PC-3 (cell line): ENCODE results near the gene GADD45GIP1. TPM values are rescaled to one million over a fixed set of nuclear protein-coding genes. Genes with fewer than 3 reads are reported as not detected.
A peak's percentile ranks its signal among the peaks of the same experiment; 100 is the strongest.

Experiments
- ATAC-seq: fragments of 200-7000 bp; cut with Tn5 transposase; 2 replicates; pipeline ENCODE4 v1.9.1; 2020; ENCODE audit warnings: mild to moderate bottlenecking, moderate library complexity
- BruUV-seq: library from RNA; stranded (reverse); fragments of 400-500 nt; replicated peaks from 2 replicates; lab custom pipeline; 2021; lab: Mats Ljungman, UMichigan
- CTCF ChIA-PET: fragments of 300-600 bp; sonication (Branson Sonifier 250); formaldehyde crosslinking; loops from one replicate; lab custom pipeline; 2022; ENCODE audit warnings: antibody characterized with exemption; lab: Charles Lee
- POLR2A ChIA-PET: fragments of 300-600 bp; sonication (Branson Sonifier 250); formaldehyde crosslinking; loops from one replicate; lab custom pipeline; 2022; ENCODE audit warnings: antibody characterized with exemption; ENCODE audit not compliant: unreplicated experiment; lab: Charles Lee
- DNase-seq: peaks from one replicate; pipeline ENCODE4 v3.0.0-alpha.2; 2015
- H2AFZ ChIP-seq: fragments of 300-600 bp; sonication (generic); 2 replicates; pipeline ENCODE4 v1.6.0; 2016; ENCODE audit warnings: antibody characterized with exemption, low read length
- H3F3A ChIP-seq: fragments of 300-600 bp; sonication (generic); one replicate; pipeline ENCODE4 v1.6.0; 2017; ENCODE audit warnings: antibody characterized with exemption, low read length, control low read depth, mild to moderate bottlenecking; ENCODE audit not compliant: unreplicated experiment
- H3K27ac ChIP-seq: fragments of 300-600 bp; sonication (generic); 2 replicates; pipeline ENCODE4 v1.5.1; 2016; ENCODE audit warnings: mild to moderate bottlenecking, low read length
- H3K27me3 ChIP-seq: fragments of 300-600 bp; sonication (generic); 2 replicates; pipeline ENCODE4 v1.6.1; 2016; ENCODE audit warnings: low read length, mixed read lengths
- H3K36me3 ChIP-seq: fragments of 300-600 bp; sonication (generic); 2 replicates; pipeline ENCODE4 v1.6.1; 2016; ENCODE audit warnings: low read depth, mixed run types, low read length, mixed read lengths
- H3K4me1 ChIP-seq: fragments of 300-600 bp; sonication (generic); 2 replicates; pipeline ENCODE4 v1.5.1; 2016; ENCODE audit warnings: low read length; ENCODE audit not compliant: insufficient read depth
- H3K4me2 ChIP-seq: fragments of 300-600 bp; sonication (generic); 2 replicates; pipeline ENCODE4 v1.6.0; 2016; ENCODE audit warnings: low read length
- H3K4me3 ChIP-seq: fragments of 300-600 bp; sonication (generic); 2 replicates; pipeline ENCODE4 v1.5.1; 2016; ENCODE audit warnings: mild to moderate bottlenecking, low read length, mixed read lengths
- H3K79me2 ChIP-seq: fragments of 300-600 bp; sonication (generic); 2 replicates; pipeline ENCODE4 v1.6.1; 2017; ENCODE audit warnings: low read length, mixed read lengths
- H3K9ac ChIP-seq: fragments of 300-600 bp; sonication (generic); 2 replicates; pipeline ENCODE4 v1.6.0; 2016; ENCODE audit warnings: mild to moderate bottlenecking, low read length
- H3K9me2 ChIP-seq: fragments of 300-600 bp; sonication (generic); replicated peaks from 2 replicates; pipeline ENCODE4 v1.6.1; 2016; ENCODE audit warnings: mixed run types, low read length, mixed read lengths
- H3K9me3 ChIP-seq: fragments of 300-600 bp; sonication (generic); 2 replicates; pipeline ENCODE4 v1.6.1; 2016; ENCODE audit warnings: low read length, mixed read lengths
- H4K20me1 ChIP-seq: fragments of 300-600 bp; sonication (generic); 2 replicates; pipeline ENCODE4 v1.6.1; 2016; ENCODE audit warnings: low read length, mixed read lengths
- EZH2 ChIP-seq: fragments of 300-600 bp; sonication (generic); IDR thresholded peaks from one replicate; pipeline ENCODE4 v1.6.1; 2017; ENCODE audit warnings: antibody characterized with exemption, mild to moderate bottlenecking, low read length; ENCODE audit not compliant: unreplicated experiment
- EZH2phosphoT487 ChIP-seq: fragments of 300-600 bp; sonication (generic); IDR thresholded peaks from 2 replicates; pipeline ENCODE4 v1.6.1; 2018; ENCODE audit warnings: mild to moderate bottlenecking, antibody characterized with exemption, low read length, borderline replicate concordance
- intact Hi-C: fragments of 100-400 bp; cut with micrococcal nuclease; formaldehyde crosslinking; loops from 2 replicates; pipeline ENCODE4 v1.9.0; 2023
- microRNA-seq: library from miRNA; unstranded; fragments of <30 nt; microRNA quantifications from one replicate; pipeline ENCODE4 v1.1.0, GENCODE V29; 2020; ENCODE audit not compliant: unreplicated experiment
- total RNA-seq: library from RNA; depleted of rRNA; stranded (reverse); fragments of >200 nt; gene quantifications from 2 replicates; pipeline ENCODE4 v1.2.3, GENCODE V29; 2014; rRNA removed

The GADD45GIP1 gene
- total RNA-seq, 1 experiment from 2014 or later = 219 TPM

- intact Hi-C loops = no loop called here
- Histone ChIP-seq H3K9ac (no peak overlapping the region), H3K4me3 (no peak overlapping the region), H3K9me2 (no peaks in the 10 kb centered on the region), H3K4me2 (no peak overlapping the region), H3K27me3 (no peaks in the 10 kb centered on the region), H3K9me3 (no peaks in the 10 kb centered on the region), H3F3A (no peaks in the 10 kb centered on the region), H3K27ac (no peak overlapping the region), H2AFZ (no peak overlapping the region), H3K79me2 (no peaks in the 10 kb centered on the region), H3K36me3 (no peaks in the 10 kb centered on the region), H3K4me1 (peaks cover under 1% of the 10 kb centered on the region; the same call in 1 of the 2 replicates), H4K20me1 (no peaks in the 10 kb centered on the region)
- no peak for TF ChIP-seq EZH2
- TF ChIP-seq EZH2phosphoT487 = no peak
- POLR2A ChIA-PET = interaction anchor here (0.5 kb wide), 1 partner anchor 12 kb away, joined by 4 read pairs; no protein-coding TSS in a partner anchor
- ATAC-seq = no peak
- DNase-seq = no peak
- BruUV-seq = no TSS peak
- CTCF ChIA-PET = no interaction called here
These were observed 49.9 kb downstream of the GADD45GIP1 start for GRCh38 chr19:12907166-12907565.

Small RNAs within 50 kb of the gene (microRNA-seq; reads per million reads assigned to microRNA genes)
- gene MIR5695 (not detected), gene MIR6515 (8.0 reads per million, percentile 32 among the genes with 10 or more reads in this experiment)

Other genes with a start within 250 kb of the GADD45GIP1 start
- 50.6 and 73.3 TPM in 2 replicates for gene TNPO2, start 233.3 kb downstream of the GADD45GIP1 start, total RNA-seq
- 497 and 841 TPM in 2 replicates for gene TRIR, start 222.5 kb downstream of the GADD45GIP1 start, total RNA-seq
- gene GET3, start 219.7 kb downstream of the GADD45GIP1 start, total RNA-seq = 251 and 264 TPM in 2 replicates
- 0.07 TPM in 1 of 2 replicates, not detected in the other for gene BEST2, start 205.4 kb downstream of the GADD45GIP1 start, total RNA-seq
- 95.2 and 95.7 TPM in 2 replicates for gene HOOK2, start 181.7 kb downstream of the GADD45GIP1 start, total RNA-seq
- 343 and 391 TPM in 2 replicates for gene JUNB, start 165.7 kb downstream of the GADD45GIP1 start, total RNA-seq
- gene PRDX2, start 155.4 kb downstream of the GADD45GIP1 start, total RNA-seq = 729 and 746 TPM in 2 replicates
- not detected in 2 replicates for gene THSD8, start 155.2 kb downstream of the GADD45GIP1 start, total RNA-seq
- 118 and 120 TPM in 2 replicates for gene RNASEH2A, start 150.6 kb downstream of the GADD45GIP1 start, total RNA-seq
- 0.81 and 3.7 TPM in 2 replicates for gene RTBDN, start 122.6 kb downstream of the GADD45GIP1 start, total RNA-seq
- 7.7 and 11.2 TPM in 2 replicates for gene MAST1, start 118.7 kb downstream of the GADD45GIP1 start, total RNA-seq
- gene DNASE2, start 75.8 kb downstream of the GADD45GIP1 start, total RNA-seq = 47.1 and 48.0 TPM in 2 replicates
- not detected in 2 replicates for gene KLF1, start 70.0 kb downstream of the GADD45GIP1 start, total RNA-seq
- gene GCDH, start 66.1 kb downstream of the GADD45GIP1 start, total RNA-seq = 37.4 and 38.6 TPM in 2 replicates
- 0.40 and 0.95 TPM in 2 replicates for gene SYCE2, start 37.9 kb downstream of the GADD45GIP1 start, total RNA-seq
- 194 and 339 TPM in 2 replicates for gene FARSA, start 23.5 kb downstream of the GADD45GIP1 start, total RNA-seq
- 2,022 and 2,043 TPM in 2 replicates for gene CALR, start 18.6 kb downstream of the GADD45GIP1 start, total RNA-seq
- 389 and 418 TPM in 2 replicates for gene RAD23A, start 11.4 kb downstream of the GADD45GIP1 start, total RNA-seq
- gene DAND5, start 12.4 kb upstream of the GADD45GIP1 start, total RNA-seq = 0.55 and 1.1 TPM in 2 replicates
- 43.3 and 75.8 TPM in 2 replicates for gene NFIX, start 38.3 kb upstream of the GADD45GIP1 start, total RNA-seq
- gene LYL1, start 145.6 kb upstream of the GADD45GIP1 start, total RNA-seq = 3.3 and 12.0 TPM in 2 replicates
- 91.8 and 117 TPM in 2 replicates for gene TRMT1, start 159.5 kb upstream of the GADD45GIP1 start, total RNA-seq
- 266 and 337 TPM in 2 replicates for gene NACC1, start 161.0 kb upstream of the GADD45GIP1 start, total RNA-seq
- 179 and 243 TPM in 2 replicates for gene STX10, start 193.2 kb upstream of the GADD45GIP1 start, total RNA-seq
- gene IER2, start 193.2 kb upstream of the GADD45GIP1 start, total RNA-seq = 155 and 191 TPM in 2 replicates